Measurements from ENCODE around the gene MAVS. TPM values are rescaled to one million over a fixed set of nuclear protein-coding genes. Genes with fewer than 3 reads are reported as not detected.

Gene MAVS
- total and polyA plus RNA-seq, 9 of the 15 experiments (the other 6 are each of a cell fraction or from before 2014, with no cell fraction given), result 1.6 to 22.0 (median 11.3) TPM

GRCh38 chr20:3801299-3801698 lies 45.3 kb upstream of the MAVS start:
- H3K36me3 ChIP-seq (ENCODE audit: control insufficient read depth, insufficient read depth, low read length), result peaks cover 70% of the 10 kb centered on the region; the same call in 2 of the 3 replicates

GRCh38 chr20:3801846-3802245 lies 44.8 kb upstream of the MAVS start:
- Histone ChIP-seq H3K36me3 (ENCODE audit: control insufficient read depth, insufficient read depth, low read length) (peaks cover 70% of the 10 kb centered on the region; the same call in 2 of the 3 replicates), H3K4me1 (replicated peaks in 1 of 2; ENCODE audit: control insufficient read depth in 2 of 2, insufficient read depth in 2 of 2, low read length in 2 of 2) (peaks cover 20 to 39% of the 10 kb centered on the region in 2 experiments; a peak in 4 of 5 replicates), H3K4me3 (no peak overlapping the region), H3K4me2 (ENCODE audit: insufficient read depth, low read length) (no peak overlapping the region), H2AFZ (ENCODE audit: low read depth, low read length) (no peak overlapping the region), H3K27me3 (ENCODE audit: control insufficient read depth in 2 of 2, insufficient read depth in 2 of 2, low read length in 2 of 2) (no peaks in the 10 kb centered on the region), H3K27ac (ENCODE audit: extremely low read depth, low read depth, low read length) (no peak overlapping the region), H3K9ac (ENCODE audit: insufficient read depth in 1 of 2, low read depth in 2 of 2, low read length in 2 of 2) (peak overlapping the region in 1 of 2 experiments; percentile 45; a peak in 1 of 4 replicates), H3K9me1 (ENCODE audit: control insufficient read depth, insufficient read depth, low read length) (no peaks in the 10 kb centered on the region), H3K79me2 (ENCODE audit: control insufficient read depth, insufficient read depth, low read length) (peaks cover 7% of the 10 kb centered on the region; the same call in 2 of the 3 replicates), H3K9me3 (replicated peaks; ENCODE audit: control insufficient read depth, insufficient read depth, low read depth, low read length) (no peaks in the 10 kb centered on the region), H4K20me1 (replicated peaks; ENCODE audit: control insufficient read depth, insufficient read depth, low read length) (no peaks in the 10 kb centered on the region)
- no TSS peak for BruUV-seq (replicated peaks)
- in situ Hi-C loops (cut with MboI) (no loop called here), intact Hi-C loops (cut with micrococcal nuclease) (no loop called here)
- WGBS (ENCODE audit: insufficient coverage, low coverage, missing lambda C conversion rate), result 91% methylated on average over 6 of the region's 13 CpGs
- ChIA-PET CTCF (ENCODE audit: low intra/inter-chr PET ratio) (no interaction called here), POLR2A (no interaction called here)
- TF ChIP-seq RBFOX2 (IDR thresholded peaks at IDR 0.05; ENCODE audit: low read depth, low read length) (0 out of 2 replicates have a peak, but pooled peaks have one; percentile 31), KLF13 (tag; IDR thresholded peaks at IDR 0.05; ENCODE audit: borderline replicate concordance, low read depth) (no peak)
- FAIRE-seq (no peak), ATAC-seq (no peak), DNase-seq (ENCODE audit: extremely low read depth in 1 of 4, low spot score in 3 of 4) (no peak)

More at GRCh38 chr20:3801299-3801698, 45.3 kb upstream of the MAVS start:
- Histone ChIP-seq H3K79me2 (ENCODE audit: control insufficient read depth, insufficient read depth, low read length) (peaks cover 12% of the 10 kb centered on the region; the same call in 2 of the 3 replicates), H3K27me3 (ENCODE audit: control insufficient read depth in 2 of 2, insufficient read depth in 2 of 2, low read length in 2 of 2) (no peaks in the 10 kb centered on the region), H3K9me1 (ENCODE audit: control insufficient read depth, insufficient read depth, low read length) (no peaks in the 10 kb centered on the region), H3K9ac (ENCODE audit: insufficient read depth in 1 of 2, low read depth in 2 of 2, low read length in 2 of 2) (peak overlapping the region in 1 of 2 experiments; percentile 45; a peak in 1 of 4 replicates), H2AFZ (ENCODE audit: low read depth, low read length) (no peak overlapping the region), H3K27ac (ENCODE audit: extremely low read depth, low read depth, low read length) (no peak overlapping the region), H3K4me2 (ENCODE audit: insufficient read depth, low read length) (no peak overlapping the region), H3K4me3 (no peak overlapping the region), H3K9me3 (replicated peaks; ENCODE audit: control insufficient read depth, insufficient read depth, low read depth, low read length) (no peaks in the 10 kb centered on the region), H3K4me1 (replicated peaks in 1 of 2; ENCODE audit: control insufficient read depth in 2 of 2, insufficient read depth in 2 of 2, low read length in 2 of 2) (peaks cover 22 to 44% of the 10 kb centered on the region in 2 experiments; a peak in 4 of 5 replicates), H4K20me1 (replicated peaks; ENCODE audit: control insufficient read depth, insufficient read depth, low read length) (no peaks in the 10 kb centered on the region)
- DNase-seq (ENCODE audit: extremely low read depth in 1 of 4, low spot score in 3 of 4) (no peak), FAIRE-seq (no peak), ATAC-seq (no peak)
- ChIA-PET CTCF (ENCODE audit: low intra/inter-chr PET ratio) (no interaction called here), POLR2A (interaction anchor here (0.7 to 1.6 kb wide), 2 partner anchors 19 to 60 kb away, joined by 3 to 4 read pairs; partner anchors contain the start of gene AP5S1)
- intact Hi-C loops (cut with micrococcal nuclease), result no loop called here
- in situ Hi-C loops (cut with MboI), result no loop called here
- 70% methylated on average over 4 of the region's 4 CpGs for WGBS (ENCODE audit: insufficient coverage, low coverage, missing lambda C conversion rate)
- BruUV-seq (replicated peaks), result no TSS peak
- TF ChIP-seq CCAR2 (IDR thresholded peaks at IDR 0.05; ENCODE audit: low read depth, low read length) (no peak), XRCC3 (IDR thresholded peaks at IDR 0.05) (no peak), RBM17 (IDR thresholded peaks at IDR 0.05; ENCODE audit: borderline replicate concordance, low read depth, low read length) (no peak), ZNF766 (CRISPR knock-in tag; conservative IDR thresholded peaks at IDR 0.05) (no peak), ZZZ3 (IDR thresholded peaks at IDR 0.05) (no peak), SRSF7 (optimal IDR thresholded peaks at IDR 0.05; ENCODE audit: low read depth, low read length) (no peak), MAFG (tag; conservative IDR thresholded peaks at IDR 0.05) (no peak), POU5F1 (IDR thresholded peaks at IDR 0.05; ENCODE audit: borderline replicate concordance, low read depth, low read length, partially characterized antibody) (no peak), KLF13 (tag; IDR thresholded peaks at IDR 0.05; ENCODE audit: borderline replicate concordance, low read depth) (no peak), CBX3 (IDR thresholded peaks at IDR 0.05; ENCODE audit: borderline replicate concordance in 1 of 2, low read length in 2 of 2) (no peak), ZNF263 (CRISPR knock-in tag; IDR thresholded peaks at IDR 0.05; ENCODE audit: borderline replicate concordance) (no peak), BDP1 (IDR thresholded peaks at IDR 0.05; ENCODE audit: insufficient read depth, insufficient read length) (no peak), SMARCA5 (IDR thresholded peaks at IDR 0.05) (no peak)
